Muscle layer of colon (tissue), 2 donors: ENCODE results near the gene EPHB2.
"Not testable (repeated sequence)": the region's sequence is repeated elsewhere in the genome, so short reads cannot be mapped to it uniquely, and the experiment has no call there.

ENCODE experiments used
- H3K27ac ChIP-seq: one replicate; pipeline ENCODE4 v1.7.0; 2013; ENCODE audit warnings: low read depth, mild to moderate bottlenecking, low read length, moderate library complexity
- H3K27me3 ChIP-seq, 2 donors: one replicate each; pipeline ENCODE4 v1.7.0; 2013; ENCODE audit warnings: low read length in 2 of 2, mild to moderate bottlenecking in 2 of 2; ENCODE audit not compliant: insufficient read depth in 2 of 2, control insufficient read depth in 1 of 2
- H3K36me3 ChIP-seq: one replicate; pipeline ENCODE4 v1.7.0; 2013; ENCODE audit warnings: mild to moderate bottlenecking, low read length; ENCODE audit not compliant: insufficient read depth
- H3K4me1 ChIP-seq: one replicate; pipeline ENCODE4 v1.7.0; 2013; ENCODE audit warnings: mild to moderate bottlenecking, low read length; ENCODE audit not compliant: insufficient read depth
- H3K4me3 ChIP-seq, 2 donors: one replicate each; pipeline ENCODE4 v1.7.0; 2013; ENCODE audit warnings: low read length in 2 of 2, low read depth in 1 of 2, mild to moderate bottlenecking in 1 of 2, moderate library complexity in 1 of 2
- H3K9ac ChIP-seq: one replicate; pipeline ENCODE4 v1.7.0; 2013; ENCODE audit warnings: low read length
- H3K9me3 ChIP-seq: one replicate; pipeline ENCODE4 v1.7.0; 2013; ENCODE audit warnings: mild to moderate bottlenecking, low read length
- donor health status: abdominal sarcoma.
- donor health status: Adenocarcinoma of cecum.

The EPHB2 gene

GRCh38 chr1:22691031-22691753 is 19.4 kb upstream of the EPHB2 start:
- Histone ChIP-seq H3K9me3 (no peaks in the 10 kb centered on the region), H3K4me1 (no peaks in the 10 kb centered on the region), H3K4me3 (no peak overlapping the region), H3K27ac (no peak overlapping the region), H3K27me3 (no peaks in the 10 kb centered on the region), H3K9ac (no peak overlapping the region), H3K36me3 (no peaks in the 10 kb centered on the region)

DNA sequence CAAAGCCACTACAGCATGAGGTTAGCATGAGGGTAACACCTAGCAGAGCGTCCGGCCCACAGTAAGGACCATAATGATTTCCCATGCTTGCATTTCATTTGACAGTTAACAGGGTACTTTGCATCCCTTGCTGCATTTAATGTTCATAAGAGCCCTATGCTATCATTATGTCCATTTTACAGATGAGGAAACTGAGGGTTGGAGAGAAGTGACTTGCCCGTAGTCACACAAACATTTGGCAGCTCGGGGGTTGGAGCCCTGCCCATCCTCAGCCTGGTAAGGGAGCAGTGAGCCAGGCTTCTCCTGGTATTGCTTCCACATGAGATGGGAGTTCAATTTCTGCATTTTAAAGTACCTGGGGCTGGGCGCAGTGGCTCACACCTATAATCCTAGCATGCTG is 16.5 kb upstream of the EPHB2 start:
- no peak overlapping the region for H3K27ac ChIP-seq
- H3K36me3 ChIP-seq, result no peaks in the 10 kb centered on the region
- H3K4me1 ChIP-seq, result no peaks in the 10 kb centered on the region
- H3K27me3 ChIP-seq, result no peaks in the 10 kb centered on the region
- H3K9me3 ChIP-seq, result no peaks in the 10 kb centered on the region
- no peak overlapping the region for H3K9ac ChIP-seq
- no peak overlapping the region for H3K4me3 ChIP-seq

- Histone ChIP-seq H3K27ac (no peak overlapping the region), H3K4me3 (no peak overlapping the region), H3K9me3 (no peaks in the 10 kb centered on the region)
Measured at GRCh38 chr1:22696610-22697009, 14.0 kb upstream of the EPHB2 start.

GRCh38 chr1:22697980-22698379 is 12.7 kb upstream of the EPHB2 start:
- Histone ChIP-seq H3K4me1 (no peaks in the 10 kb centered on the region), H3K9ac (no peak overlapping the region), H3K4me3 (no peak overlapping the region), H3K9me3 (no peaks in the 10 kb centered on the region), H3K27me3 (no peaks in the 10 kb centered on the region), H3K27ac (no peak overlapping the region), H3K36me3 (no peaks in the 10 kb centered on the region)

More at GRCh38 chr1:22696610-22697009, 14.0 kb upstream of the EPHB2 start:
- no peaks in the 10 kb centered on the region for H3K4me1 ChIP-seq
- H3K36me3 ChIP-seq, result no peaks in the 10 kb centered on the region
- H3K27me3 ChIP-seq, result no peaks in the 10 kb centered on the region
- no peak overlapping the region for H3K9ac ChIP-seq

GRCh38 chr1:22699681-22700520 is 10.7 kb upstream of the EPHB2 start:
- H3K27me3 ChIP-seq, result no peaks in the 10 kb centered on the region
- no peak overlapping the region for H3K4me3 ChIP-seq
- no peak overlapping the region for H3K9ac ChIP-seq
- H3K27ac ChIP-seq, result no peak overlapping the region
- no peaks in the 10 kb centered on the region for H3K36me3 ChIP-seq
- H3K9me3 ChIP-seq, result no peaks in the 10 kb centered on the region
- H3K4me1 ChIP-seq, result no peaks in the 10 kb centered on the region

DNA sequence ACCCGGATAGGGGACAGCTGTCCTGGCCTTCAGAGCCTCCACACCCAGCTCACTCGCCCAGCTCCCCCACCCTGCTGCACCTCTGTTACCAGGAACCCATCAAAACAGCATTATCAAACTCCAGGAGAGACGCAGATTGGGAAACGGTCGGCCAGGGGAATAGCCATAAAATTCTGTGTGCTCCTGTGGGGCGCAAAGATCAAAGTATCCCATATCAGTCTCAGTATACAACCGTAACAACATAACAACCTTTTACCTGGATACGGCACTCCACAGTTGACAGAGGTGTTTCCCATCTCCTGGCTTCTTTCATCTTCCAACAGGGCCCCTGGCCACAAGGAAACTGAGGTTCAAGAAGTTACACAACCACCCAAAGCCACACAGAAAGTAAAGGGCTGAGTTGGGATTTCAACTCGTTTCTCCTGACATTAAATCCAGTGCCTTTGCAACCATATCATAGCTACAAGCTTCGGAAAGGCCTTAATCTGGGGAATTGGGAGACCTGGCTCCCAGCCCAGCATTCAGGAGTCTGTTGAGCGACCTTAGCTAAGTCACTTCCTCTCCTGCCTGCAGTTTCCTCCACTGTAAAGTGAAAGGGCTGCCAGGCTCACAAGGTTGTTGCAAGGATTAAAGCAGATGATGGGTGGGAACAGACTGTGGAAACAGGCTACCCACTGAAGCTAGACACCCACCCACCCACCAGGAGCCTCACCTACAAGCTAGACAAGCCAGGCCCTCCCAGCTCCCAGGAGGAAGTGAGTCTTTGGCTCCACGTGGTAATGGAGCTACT is 8.1 kb upstream of the EPHB2 start:
- Histone ChIP-seq H3K9ac (no peak overlapping the region), H3K27ac (no peak overlapping the region), H3K27me3 (no peaks in the 10 kb centered on the region), H3K9me3 (no peaks in the 10 kb centered on the region), H3K4me3 (no peak overlapping the region), H3K36me3 (no peaks in the 10 kb centered on the region), H3K4me1 (no peaks in the 10 kb centered on the region)

DNA sequence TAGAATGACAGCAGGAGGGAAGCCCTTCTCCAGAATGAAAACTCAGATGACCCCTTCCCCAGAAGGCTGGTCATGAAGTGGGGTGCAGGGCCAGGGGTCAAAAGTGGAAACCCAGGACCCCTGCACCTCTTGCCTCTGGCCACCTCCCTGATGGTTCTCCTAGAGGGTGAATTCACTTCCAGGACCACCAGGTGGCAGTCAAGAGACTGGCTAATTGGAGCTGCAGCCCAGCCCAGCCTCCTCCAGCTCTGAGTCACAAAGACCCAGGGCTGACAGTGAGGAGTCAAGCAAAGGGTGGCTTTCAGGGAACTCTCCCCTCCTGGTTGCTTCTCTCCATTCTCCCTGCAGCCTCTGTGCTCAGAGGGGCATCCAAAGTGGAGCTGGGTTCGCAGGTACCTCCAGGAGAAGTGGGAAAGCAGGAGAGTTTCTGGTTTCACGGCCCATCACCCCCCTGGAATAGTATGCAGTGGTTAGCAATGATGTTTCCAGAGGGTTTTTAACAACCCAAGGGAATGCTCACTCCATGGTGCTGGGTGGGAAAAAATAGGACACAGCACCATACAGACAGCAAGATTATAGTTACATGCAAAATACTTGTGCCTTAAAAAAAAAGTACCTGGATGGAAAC is 6.1 kb upstream of the EPHB2 start:
- no peaks in the 10 kb centered on the region for H3K9me3 ChIP-seq
- no peak overlapping the region for H3K4me3 ChIP-seq
- no peaks in the 10 kb centered on the region for H3K4me1 ChIP-seq
- H3K36me3 ChIP-seq, result no peaks in the 10 kb centered on the region
- no peak overlapping the region for H3K9ac ChIP-seq
- no peaks in the 10 kb centered on the region for H3K27me3 ChIP-seq
- H3K27ac ChIP-seq, result no peak overlapping the region

- Histone ChIP-seq H3K4me3 (no peak overlapping the region), H3K9ac (no peak overlapping the region), H3K9me3 (no peaks in the 10 kb centered on the region), H3K4me1 (peaks cover 5% of the 10 kb centered on the region), H3K27me3 (no peaks in the 10 kb centered on the region), H3K27ac (no peak overlapping the region), H3K36me3 (no peaks in the 10 kb centered on the region)
Measured at GRCh38 chr1:22705586-22705985, 5.1 kb upstream of the EPHB2 start.

DNA sequence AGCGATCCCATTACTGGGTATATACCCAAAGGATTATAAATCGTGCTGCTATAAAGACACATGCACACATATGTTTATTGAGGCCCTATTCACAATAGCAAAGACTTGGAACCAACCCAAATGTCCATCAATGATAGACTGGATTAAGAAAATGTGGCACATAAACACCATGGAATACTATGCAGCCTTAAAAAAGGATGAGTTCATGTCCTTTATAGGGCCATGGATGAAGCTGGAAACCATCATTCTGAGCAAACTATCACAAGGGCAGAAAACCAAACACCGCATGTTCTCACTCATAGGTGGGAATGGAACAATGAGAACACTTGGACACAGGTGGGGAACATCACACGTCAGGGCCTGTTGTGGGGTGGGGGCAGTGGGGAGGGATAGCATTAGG is 4.5 kb upstream of the EPHB2 start:
- not testable (repeated sequence) for H3K9me3 ChIP-seq, H3K36me3 ChIP-seq, H3K4me1 ChIP-seq, H3K27me3 ChIP-seq, H3K9ac ChIP-seq, H3K4me3 ChIP-seq, H3K27ac ChIP-seq

DNA sequence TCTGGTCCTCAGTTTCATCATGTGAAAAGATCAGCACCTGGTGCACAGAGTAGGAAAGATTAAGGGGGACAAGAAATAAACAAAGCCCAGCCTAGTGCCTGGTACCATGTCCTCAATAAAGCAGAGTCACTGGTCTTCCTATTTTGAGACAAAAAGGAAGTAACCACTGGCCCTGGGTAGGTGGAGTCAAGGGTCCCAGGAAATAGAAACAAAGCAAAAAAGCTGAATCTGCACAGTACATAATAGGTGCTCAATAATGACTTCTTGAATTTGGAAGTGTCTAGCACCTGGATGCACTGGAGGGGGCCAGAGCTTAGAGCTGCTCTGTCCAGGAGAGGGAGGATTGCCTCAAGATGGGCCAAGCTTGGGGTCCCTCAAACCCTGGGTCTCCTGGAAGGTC is 1.9 kb upstream of the EPHB2 start:
- no peak overlapping the region for H3K9ac ChIP-seq
- H3K4me3 ChIP-seq, result no peak overlapping the region
- H3K27me3 ChIP-seq, result peaks cover 0 to 18% of the 10 kb centered on the region in 2 donors
- peaks cover 5% of the 10 kb centered on the region for H3K4me1 ChIP-seq
- H3K36me3 ChIP-seq, result no peaks in the 10 kb centered on the region
- H3K27ac ChIP-seq, result no peak overlapping the region
- H3K9me3 ChIP-seq, result no peaks in the 10 kb centered on the region

GRCh38 chr1:22709227-22709626 is 1.4 kb upstream of the EPHB2 start:
- no peaks in the 10 kb centered on the region for H3K36me3 ChIP-seq
- H3K9me3 ChIP-seq, result no peaks in the 10 kb centered on the region
- H3K4me1 ChIP-seq, result peaks cover 5% of the 10 kb centered on the region
- peaks cover 0 to 18% of the 10 kb centered on the region in 2 donors for H3K27me3 ChIP-seq
- H3K27ac ChIP-seq, result no peak overlapping the region
- no peak overlapping the region for H3K4me3 ChIP-seq
- no peak overlapping the region for H3K9ac ChIP-seq
